HG02852 (cell line): ENCODE measurements around the gene NLRP12.
"Not testable (repeated sequence)": the region's sequence is repeated elsewhere in the genome, so short reads cannot be mapped to it uniquely, and the experiment has no call there.

ENCODE experiments used
- ATAC-seq: cut with Tn5 transposase; IDR thresholded peaks from one replicate; pipeline ENCODE4 v1.9.1; 2021; ENCODE audit warnings: mild to moderate bottlenecking, moderate library complexity; ENCODE audit not compliant: unreplicated experiment

NLRP12 gene

GRCh38 chr19:53832861-53833260 is 8.7 kb upstream of the NLRP12 start:
- not testable (repeated sequence) for ATAC-seq

GRCh38 chr19:53828531-53828930 is 4.4 kb upstream of the NLRP12 start:
- ATAC-seq = no peak

GRCh38 chr19:53826876-53827275 is 2.8 kb upstream of the NLRP12 start:
- no peak for ATAC-seq

GRCh38 chr19:53823380-53824120 is 564 bp downstream of the NLRP12 start:
- ATAC-seq = no peak

- no peak for ATAC-seq
These were observed 4.3 kb downstream of the NLRP12 start for GRCh38 chr19:53819861-53820260.

GRCh38 chr19:53818756-53819155 is 5.4 kb downstream of the NLRP12 start:
- no peak for ATAC-seq

GRCh38 chr19:53813996-53814395 is 10.1 kb downstream of the NLRP12 start:
- ATAC-seq = no peak

GRCh38 chr19:53812335-53812734 is 11.8 kb downstream of the NLRP12 start:
- ATAC-seq = no peak

- no peak for ATAC-seq
These were observed 13.2 kb downstream of the NLRP12 start for GRCh38 chr19:53810891-53811290.

GRCh38 chr19:53810187-53810546 is 13.9 kb downstream of the NLRP12 start:
- ATAC-seq = no peak

- no peak for ATAC-seq
These were observed 14.5 kb downstream of the NLRP12 start for GRCh38 chr19:53809518-53810186.

- ATAC-seq = no peak
These were observed 15.4 kb downstream of the NLRP12 start for GRCh38 chr19:53808710-53809125.

- ATAC-seq = no peak
These were observed 22.9 kb downstream of the NLRP12 start for GRCh38 chr19:53801257-53801656.

- no peak for ATAC-seq
These were observed 29.1 kb downstream of the NLRP12 start for GRCh38 chr19:53795019-53795418.

- ATAC-seq = peak; percentile 73
These were observed 31.2 kb downstream of the NLRP12 start for GRCh38 chr19:53792721-53793433.

- no peak for ATAC-seq
These were observed 34.1 kb downstream of the NLRP12 start for GRCh38 chr19:53789708-53790678.

- no peak for ATAC-seq
These were observed 36.8 kb downstream of the NLRP12 start for GRCh38 chr19:53787266-53787665.

- ATAC-seq = no peak
These were observed 37.4 kb downstream of the NLRP12 start for GRCh38 chr19:53786744-53787143.

- ATAC-seq = no peak
These were observed 38.8 kb downstream of the NLRP12 start for GRCh38 chr19:53785196-53785889.

GRCh38 chr19:53782698-53783097 is 41.4 kb downstream of the NLRP12 start:
- ATAC-seq = no peak
